GM18499 (cell line): ENCODE data around the gene EIF4EBP3.

ENCODE experiments used
- ATAC-seq: cut with Tn5 transposase; IDR thresholded peaks from one replicate; pipeline ENCODE4 v1.9.1; 2021; ENCODE audit warnings: moderate number of reproducible peaks; ENCODE audit not compliant: insufficient read depth, unreplicated experiment

EIF4EBP3 gene

DNA sequence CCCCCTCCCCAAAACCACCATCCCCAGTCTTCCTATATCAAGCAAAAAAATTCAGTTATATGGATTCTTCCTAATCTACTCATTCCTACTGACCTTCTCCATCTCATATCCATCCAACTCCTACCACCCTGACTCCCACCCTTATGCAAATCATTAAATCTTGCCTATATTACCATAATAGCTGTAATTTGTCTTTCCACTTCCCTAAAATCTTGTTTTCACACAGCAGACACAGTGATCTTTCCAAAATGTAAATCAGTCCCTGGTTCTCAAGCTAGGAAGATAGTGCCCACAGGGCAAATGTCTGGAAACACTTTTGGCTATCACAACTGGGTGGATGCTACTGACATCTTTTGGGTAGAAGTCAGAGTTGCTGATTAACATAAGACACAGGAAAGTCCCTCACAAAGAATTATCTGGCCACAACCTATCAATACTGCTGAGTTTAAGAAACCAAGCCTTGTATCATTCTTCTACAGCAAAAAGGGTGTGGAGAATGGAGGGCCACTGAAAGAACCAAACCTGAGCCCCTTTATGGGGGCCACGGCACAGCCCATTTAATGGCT is 8.4 kb downstream of the EIF4EBP3 start:
- no peak for ATAC-seq

DNA sequence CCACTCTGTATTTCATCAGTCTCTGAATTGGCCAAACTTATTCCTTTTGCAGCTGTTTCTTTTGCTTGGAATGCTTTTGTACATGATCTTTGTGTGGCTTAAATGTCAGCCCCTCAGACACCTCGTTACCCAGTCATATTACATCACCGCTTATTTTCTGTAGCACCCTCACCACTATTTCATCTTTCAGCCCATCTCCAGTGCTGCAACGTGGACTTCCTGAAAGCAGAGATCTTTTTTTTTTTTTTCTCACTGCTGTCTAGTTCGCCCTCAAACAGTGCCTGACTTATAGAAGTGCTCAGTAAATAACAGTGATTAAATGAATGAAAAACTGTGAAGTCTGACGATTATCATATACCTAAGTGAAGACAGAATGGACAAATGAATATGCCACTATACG is 9.0 kb downstream of the EIF4EBP3 start:
- no peak for ATAC-seq

DNA sequence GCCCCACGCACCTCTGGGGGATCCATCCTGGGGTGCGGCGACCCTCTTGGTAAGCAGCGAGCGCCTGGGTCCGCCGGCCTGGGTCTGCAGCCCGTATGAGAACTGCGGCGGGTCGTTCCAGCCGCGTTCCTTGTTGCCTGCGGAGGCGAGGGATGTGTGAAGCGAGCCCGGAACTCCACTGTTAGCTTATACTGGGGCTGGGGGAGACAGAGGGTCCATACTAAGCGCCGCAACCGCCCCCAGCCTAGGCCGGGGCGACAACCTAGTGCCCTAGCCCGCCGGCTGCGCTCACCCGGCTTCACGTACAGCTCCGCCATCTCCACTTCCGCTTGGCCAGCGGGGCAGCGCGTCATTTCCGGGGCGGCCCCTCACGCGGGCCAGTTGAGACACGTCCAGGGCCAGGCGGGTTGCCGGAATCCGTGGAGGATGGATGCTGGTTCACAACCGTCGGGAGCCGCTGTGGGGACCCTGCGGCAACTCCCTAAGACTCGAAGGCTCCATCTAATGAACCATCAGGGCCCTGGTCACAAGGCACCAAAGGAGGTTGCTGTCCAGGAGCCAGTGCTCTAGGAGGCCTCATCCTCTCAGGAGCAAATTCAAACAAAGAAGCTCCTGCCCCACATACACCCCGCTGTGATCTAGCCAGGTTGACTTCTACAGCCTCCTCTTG is 9.8 kb downstream of the EIF4EBP3 start, which contains the start of gene SRA1:
TSS of gene SRA1 (minus strand) at position 338 of the 670 bp plus-strand sequence. CDS start at position 317, 21 bp downstream.
- peak; percentile 85 for ATAC-seq

DNA sequence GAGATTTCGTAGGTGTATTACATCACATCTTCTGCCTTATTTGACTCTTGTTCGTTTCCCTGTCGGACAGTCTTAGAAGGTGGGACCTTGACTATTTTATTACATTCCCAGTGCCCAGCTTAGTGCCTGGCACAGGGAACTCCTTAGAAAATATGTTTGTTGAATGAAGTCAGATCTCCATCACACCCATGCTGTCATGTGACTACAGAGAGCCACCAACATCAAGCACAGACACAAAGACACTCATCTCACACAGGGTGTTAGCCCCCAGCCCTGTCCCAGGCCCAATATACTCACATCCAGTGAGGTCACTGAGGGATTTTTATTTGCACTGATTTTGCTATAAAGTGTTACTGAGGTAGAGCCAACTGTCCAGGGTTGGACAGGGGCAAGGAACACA is 10.5 kb downstream of the EIF4EBP3 start:
- no peak for ATAC-seq

DNA sequence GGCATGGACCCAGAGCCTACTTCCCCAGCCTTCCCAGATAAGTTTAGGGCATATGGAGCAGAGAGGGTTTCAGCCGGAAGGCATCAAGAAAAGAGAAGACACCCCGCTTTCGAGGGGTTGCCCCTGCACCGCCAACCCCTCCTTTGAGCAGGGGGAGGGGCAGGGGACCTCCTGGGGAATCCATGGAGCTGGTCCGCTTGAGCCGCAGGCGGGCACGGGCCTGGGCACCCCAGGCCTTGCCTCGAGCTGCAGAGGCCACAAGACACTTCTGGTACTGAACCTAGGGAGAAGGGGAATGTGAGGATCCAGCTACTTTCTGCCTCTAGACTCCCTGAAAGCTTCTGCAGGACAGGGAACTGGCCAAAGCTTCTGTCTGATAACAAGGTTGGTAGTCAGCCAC is 11.1 kb downstream of the EIF4EBP3 start:
- no peak for ATAC-seq

DNA sequence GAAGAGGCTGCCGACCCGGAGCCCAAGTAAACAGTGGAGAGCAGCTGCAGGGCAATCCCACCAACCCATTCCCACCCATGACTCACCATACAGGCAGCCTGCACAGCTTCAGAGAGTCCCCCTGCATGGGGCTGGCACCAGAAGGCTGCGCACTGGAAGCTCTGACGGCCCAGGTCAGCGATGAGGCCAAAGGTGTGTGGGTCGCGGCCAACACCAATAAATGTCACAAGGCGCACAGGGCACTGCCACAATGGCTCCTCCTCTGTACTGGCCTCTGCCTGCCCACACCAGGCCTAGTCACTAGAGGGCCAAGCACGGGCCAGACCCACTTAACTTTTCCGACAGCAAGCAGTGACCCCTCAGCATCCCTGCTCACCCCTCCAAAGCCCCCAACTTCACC is 12.8 kb downstream of the EIF4EBP3 start:
- no peak for ATAC-seq

DNA sequence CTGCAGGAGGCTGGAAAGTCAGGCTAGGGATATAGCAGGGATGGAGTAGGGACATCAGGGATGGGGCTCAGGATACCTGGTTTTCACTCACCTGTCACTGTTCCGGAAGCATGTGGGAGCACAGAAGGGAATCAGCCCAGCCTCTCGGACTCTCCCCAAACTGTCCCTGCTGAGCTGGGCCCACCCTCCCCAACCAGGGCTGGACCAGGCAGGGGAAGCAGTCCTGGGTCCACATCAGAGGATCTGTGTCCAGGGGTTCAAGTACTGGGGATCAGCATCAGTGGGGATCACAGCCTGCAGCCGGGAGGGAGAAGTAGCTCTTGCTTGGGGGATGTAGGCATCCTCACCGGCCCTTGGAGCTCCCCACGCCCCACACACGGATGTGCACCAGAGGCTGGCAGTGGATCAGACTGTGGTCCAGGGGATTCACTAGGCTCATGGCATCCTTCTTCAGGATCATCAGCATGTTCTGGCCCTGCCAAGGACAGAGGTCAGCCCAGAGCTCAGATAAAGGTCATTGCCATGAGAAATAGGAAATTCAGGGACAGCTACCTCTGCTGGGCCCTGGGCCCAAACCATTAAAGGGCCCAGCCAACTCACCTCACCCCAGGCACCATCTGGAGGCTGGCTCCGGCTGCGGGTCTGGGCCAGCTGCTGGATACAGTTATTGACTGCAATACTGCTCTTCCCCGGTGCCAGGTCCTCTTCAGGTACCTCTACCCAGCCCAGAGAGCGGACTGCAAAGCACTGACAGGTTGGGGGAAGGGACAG is 14.5 kb downstream of the EIF4EBP3 start:
- no peak for ATAC-seq

DNA sequence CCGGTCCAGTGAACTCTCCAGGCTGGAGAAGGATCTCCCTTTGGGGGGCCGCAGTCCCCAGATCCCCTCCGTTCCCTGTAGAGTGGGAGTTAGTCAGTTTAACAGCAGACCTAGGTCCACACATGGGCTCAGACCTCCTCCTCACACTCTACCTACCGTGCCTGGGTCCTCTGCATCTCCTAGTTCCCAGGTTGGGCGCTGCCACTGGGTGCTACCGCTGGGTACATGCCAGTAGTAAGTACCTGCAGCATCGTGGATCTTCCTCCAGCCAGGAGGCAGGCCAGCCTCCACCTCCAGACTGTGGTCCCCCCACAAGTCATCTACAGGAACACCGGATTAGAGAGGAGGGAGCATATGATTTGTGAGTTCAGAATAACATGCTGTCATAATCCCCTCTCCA is 16.1 kb downstream of the EIF4EBP3 start:
- no peak for ATAC-seq

DNA sequence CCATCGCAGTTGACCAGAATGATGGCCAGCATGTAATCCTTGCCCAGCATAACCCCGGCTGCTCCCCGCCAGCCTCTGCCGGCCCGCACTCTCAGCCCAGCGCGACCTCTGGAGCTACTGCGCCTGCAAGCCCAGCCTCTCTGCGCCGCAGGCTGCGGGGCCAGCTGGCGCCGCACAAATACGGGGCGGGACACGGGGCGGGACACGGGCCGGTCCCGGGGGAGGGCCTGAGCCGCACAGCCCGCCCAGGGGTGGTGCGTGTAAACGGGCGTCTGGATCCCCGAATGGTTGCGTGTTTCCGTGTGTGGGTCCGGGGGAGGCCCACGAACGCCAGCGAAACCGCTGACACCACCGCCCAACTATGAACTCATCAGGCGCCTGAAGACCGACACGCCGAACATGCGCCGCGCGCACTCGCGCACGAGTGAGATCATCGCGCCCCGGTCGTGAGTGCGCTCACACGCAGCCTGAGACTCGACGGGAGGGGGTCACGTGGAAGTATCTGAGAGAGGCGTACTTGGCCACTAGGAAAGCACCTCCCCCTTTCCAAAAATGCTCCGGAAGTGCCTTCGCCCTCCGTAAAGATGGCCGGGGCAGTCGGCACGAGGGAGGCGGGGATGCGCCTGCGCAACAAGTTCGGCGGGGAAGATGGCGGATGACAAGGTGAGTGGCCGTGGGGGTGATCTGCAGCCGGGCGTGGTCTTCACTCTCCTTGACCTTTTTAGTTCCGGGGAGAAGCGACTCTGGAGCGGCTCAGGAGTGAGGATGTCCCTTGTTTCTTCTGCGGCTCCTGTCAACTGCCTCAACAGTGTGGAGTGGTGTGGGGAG is 16.9 kb downstream of the EIF4EBP3 start, which contains the start of the genes APBB3 and SLC35A4:
TSS of gene APBB3 (minus strand) at position 403 of the 828 bp plus-strand sequence. CDS start at position 50, 353 bp downstream.
TSS of gene SLC35A4 (plus strand) at position 633 of the 828 bp plus-strand sequence. CDS start 2,342 bp downstream, outside the sequence.
- peak; percentile 81 for ATAC-seq

DNA sequence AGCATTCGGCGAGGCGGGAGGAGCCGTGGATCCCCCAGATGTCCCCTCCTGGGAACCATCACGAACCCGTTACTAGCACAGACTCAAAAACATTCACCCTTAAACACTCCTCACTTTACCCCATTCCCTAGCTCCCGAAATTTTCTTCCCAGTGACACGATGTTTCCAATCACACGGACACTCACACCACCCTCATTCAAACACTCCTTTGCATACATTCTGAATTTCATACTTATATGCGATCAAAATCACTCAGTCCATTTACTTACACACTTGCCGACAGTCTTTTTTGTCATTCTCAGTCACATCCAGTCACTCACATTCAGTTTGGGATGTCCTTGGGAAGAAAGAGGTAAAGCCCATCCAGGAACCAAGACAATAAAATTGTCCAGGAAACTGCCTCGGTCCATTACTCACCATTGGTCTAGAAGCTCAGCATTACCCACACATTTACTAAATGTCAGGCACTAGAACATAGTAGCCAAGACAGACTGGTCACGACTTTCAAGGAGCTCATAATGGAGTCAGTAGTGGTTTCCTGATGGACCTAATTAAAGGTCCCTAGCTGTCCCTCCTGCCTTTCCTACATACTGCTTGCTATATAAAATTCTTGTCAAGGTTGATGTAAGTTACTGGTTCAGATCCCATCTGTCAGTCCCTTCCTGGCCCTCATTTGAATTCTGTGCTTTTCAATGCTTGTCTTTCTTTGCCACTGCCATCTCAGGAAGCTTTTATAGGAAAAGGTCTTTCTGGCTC is 17.7 kb downstream of the EIF4EBP3 start:
- no peak for ATAC-seq

DNA sequence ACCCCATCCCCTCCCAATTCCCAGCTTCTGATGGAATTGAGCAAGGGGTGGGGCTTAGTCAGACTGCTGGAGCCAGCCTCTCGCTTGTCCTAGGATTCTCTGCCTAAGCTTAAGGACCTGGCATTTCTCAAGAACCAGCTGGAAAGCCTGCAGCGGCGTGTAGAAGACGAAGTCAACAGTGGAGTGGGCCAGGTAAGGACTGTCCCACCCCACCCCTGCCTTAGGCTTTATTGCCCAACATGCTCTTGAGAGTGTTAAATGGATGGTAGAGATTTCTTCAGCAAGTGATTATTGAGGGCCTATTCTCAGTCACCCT is 18.3 kb downstream of the EIF4EBP3 start:
- no peak for ATAC-seq

DNA sequence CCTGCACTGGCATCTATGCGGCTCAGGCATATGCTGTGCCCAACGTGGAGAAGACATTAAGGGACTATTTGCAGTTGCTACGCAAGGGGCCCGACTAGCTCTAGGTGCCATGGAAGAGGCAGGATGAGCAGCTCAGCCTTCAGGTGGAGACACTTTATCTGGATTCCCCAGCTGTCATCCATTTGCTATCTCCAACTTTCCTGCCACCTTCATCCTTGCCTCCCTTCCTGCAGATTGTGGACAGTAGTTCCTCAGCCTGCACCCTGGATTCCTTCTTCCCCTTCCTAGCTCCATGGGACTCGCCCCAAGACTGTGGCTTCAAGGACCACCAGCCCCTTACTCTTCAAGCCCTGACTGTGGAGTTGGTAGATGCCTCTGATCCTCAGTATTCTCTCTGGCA is 19.2 kb downstream of the EIF4EBP3 start:
- no peak for ATAC-seq

DNA sequence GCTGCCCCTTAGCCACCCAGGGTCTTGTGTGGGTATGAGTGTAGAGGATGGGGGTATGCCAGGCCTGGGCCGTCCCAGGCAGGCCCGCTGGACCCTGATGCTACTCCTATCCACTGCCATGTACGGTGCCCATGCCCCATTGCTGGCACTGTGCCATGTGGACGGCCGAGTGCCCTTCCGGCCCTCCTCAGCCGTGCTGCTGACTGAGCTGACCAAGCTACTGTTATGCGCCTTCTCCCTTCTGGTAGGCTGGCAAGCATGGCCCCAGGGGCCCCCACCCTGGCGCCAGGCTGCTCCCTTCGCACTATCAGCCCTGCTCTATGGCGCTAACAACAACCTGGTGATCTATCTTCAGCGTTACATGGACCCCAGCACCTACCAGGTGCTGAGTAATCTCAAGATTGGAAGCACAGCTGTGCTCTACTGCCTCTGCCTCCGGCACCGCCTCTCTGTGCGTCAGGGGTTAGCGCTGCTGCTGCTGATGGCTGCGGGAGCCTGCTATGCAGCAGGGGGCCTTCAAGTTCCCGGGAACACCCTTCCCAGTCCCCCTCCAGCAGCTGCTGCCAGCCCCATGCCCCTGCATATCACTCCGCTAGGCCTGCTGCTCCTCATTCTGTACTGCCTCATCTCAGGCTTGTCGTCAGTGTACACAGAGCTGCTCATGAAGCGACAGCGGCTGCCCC is 19.8 kb downstream of the EIF4EBP3 start:
- ATAC-seq, result no peak

DNA sequence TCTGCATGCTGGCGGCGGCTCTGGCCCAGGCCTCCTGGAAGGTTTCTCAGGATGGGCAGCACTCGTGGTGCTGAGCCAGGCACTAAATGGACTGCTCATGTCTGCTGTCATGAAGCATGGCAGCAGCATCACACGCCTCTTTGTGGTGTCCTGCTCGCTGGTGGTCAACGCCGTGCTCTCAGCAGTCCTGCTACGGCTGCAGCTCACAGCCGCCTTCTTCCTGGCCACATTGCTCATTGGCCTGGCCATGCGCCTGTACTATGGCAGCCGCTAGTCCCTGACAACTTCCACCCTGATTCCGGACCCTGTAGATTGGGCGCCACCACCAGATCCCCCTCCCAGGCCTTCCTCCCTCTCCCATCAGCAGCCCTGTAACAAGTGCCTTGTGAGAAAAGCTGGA is 20.4 kb downstream of the EIF4EBP3 start:
- no peak for ATAC-seq

DNA sequence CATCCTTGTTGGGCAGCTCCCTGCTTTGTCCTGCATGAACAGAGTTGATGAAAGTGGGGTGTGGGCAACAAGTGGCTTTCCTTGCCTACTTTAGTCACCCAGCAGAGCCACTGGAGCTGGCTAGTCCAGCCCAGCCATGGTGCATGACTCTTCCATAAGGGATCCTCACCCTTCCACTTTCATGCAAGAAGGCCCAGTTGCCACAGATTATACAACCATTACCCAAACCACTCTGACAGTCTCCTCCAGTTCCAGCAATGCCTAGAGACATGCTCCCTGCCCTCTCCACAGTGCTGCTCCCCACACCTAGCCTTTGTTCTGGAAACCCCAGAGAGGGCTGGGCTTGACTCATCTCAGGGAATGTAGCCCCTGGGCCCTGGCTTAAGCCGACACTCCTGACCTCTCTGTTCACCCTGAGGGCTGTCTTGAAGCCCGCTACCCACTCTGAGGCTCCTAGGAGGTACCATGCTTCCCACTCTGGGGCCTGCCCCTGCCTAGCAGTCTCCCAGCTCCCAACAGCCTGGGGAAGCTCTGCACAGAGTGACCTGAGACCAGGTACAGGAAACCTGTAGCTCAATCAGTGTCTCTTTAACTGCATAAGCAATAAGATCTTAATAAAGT is 21.1 kb downstream of the EIF4EBP3 start:
- no peak for ATAC-seq

DNA sequence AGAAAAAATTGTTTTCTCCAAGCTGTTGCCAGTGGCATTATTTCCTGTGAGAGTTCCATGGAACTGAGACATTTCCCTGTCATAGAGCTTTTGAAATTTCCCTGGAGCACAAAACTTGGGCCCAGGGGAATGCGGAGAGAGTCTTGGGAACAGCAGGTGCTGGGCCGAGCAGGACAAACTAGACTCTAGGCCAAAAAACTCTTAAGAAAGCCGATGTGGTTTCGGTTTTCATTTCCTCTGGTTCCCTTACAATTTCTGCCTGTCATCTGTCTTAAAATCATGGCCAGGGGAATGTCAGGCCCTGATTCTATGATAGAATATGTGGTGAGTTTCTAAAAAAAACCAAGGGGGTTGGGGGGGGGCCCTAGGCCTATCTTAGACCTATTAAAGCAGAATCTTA is 21.7 kb downstream of the EIF4EBP3 start:
- no peak for ATAC-seq

DNA sequence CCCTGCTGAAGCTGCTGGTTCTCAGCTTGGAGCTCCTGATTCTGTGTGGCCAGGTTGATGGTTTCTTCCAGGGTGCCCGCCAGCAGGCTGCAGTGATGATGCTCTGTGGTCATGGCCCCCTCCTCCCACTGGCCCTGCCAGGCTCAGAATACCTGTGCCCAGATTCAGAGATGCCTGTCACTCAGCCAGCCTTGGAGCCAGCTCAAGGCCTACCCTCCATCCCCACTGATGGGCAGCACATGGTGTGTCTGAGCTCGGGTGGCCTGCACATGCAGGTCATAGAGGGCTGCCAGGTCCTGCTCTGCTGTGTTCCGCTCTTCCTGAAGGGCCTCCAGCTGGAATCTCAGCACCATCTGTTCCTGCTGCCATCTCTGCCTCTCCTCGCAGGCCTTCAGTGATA is 22.6 kb downstream of the EIF4EBP3 start:
- no peak for ATAC-seq

DNA sequence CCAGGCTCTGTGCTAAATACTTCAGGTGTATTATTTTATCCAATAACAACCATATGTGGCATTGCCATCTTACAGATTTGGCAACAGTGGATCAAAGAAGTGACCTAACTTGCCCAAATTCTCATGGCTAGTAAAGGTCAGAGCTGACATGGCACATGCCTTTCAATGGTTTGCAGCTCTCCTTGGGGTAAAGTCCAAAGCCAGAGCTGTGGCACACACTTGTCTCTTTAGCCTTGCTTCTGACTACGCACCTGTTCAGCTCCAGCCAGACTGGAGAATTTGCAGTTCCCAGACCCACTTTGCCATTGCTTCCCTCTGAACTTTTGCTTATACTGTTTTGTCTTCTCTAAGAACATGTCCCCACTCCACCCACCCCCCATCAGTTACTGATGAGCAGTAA is 23.0 kb downstream of the EIF4EBP3 start:
- no peak for ATAC-seq

DNA sequence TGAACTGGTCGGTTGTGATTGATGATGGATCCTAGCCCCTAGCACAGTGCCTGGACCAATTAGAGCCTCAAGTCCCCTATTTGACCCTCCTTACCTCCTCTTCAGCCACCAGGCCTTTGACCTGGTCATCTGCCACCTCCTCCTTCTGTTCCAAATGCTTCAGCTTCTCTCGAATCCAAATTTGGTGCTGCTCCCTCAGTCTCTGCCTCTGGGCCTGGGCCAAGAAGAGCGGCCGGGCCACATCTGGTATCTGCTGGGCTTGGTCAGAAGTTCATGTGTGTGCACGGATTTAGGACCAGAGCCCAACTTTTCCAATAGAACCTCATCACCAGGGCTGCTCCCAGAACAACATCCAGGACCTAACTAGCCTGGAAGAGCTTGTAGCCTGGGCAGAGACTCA is 23.6 kb downstream of the EIF4EBP3 start:
- no peak for ATAC-seq
